GM21825 (cell line): ENCODE results near the gene SMC4.

Experiments used
- ATAC-seq: cut with Tn5 transposase; IDR thresholded peaks from one replicate; pipeline ENCODE4 v1.9.1; 2021; ENCODE audit warnings: mild to moderate bottlenecking, moderate library complexity; ENCODE audit not compliant: unreplicated experiment

SMC4 gene

GRCh38 chr3:160473978-160474377 lies 74.5 kb downstream of the SMC4 start:
- ATAC-seq, result no peak

DNA sequence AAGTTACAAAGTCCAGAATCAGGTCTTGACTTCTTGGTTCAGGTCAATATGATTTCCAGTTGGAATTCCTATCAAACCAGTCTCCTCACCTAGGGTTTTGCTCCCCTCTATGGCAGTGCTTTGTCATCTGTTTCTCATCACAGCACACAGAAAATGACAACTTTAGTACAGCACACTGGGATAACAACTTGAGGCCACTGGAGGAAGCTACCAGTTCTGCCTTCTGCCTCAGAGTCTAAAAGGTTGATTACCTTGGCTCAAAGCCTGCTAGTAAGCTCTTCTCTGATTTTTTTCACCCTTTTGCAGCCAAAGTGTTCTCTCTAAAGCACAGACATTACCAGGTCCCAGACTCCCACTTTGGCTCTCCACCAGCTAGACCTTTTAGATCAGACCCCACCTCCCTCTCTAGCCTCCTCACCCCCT lies 75.0 kb downstream of the SMC4 start:
- no peak for ATAC-seq

GRCh38 chr3:160475153-160475552 lies 75.7 kb downstream of the SMC4 start:
- ATAC-seq, result no peak

GRCh38 chr3:160475884-160476283 lies 76.4 kb downstream of the SMC4 start:
- ATAC-seq, result no peak

- ATAC-seq, result no peak
These were observed 78.3 kb downstream of the SMC4 start for GRCh38 chr3:160477750-160478149.

- no peak for ATAC-seq
These were observed 78.9 kb downstream of the SMC4 start for GRCh38 chr3:160478338-160478737.

- ATAC-seq, result no peak
These were observed 79.9 kb downstream of the SMC4 start for GRCh38 chr3:160479376-160479775.

DNA sequence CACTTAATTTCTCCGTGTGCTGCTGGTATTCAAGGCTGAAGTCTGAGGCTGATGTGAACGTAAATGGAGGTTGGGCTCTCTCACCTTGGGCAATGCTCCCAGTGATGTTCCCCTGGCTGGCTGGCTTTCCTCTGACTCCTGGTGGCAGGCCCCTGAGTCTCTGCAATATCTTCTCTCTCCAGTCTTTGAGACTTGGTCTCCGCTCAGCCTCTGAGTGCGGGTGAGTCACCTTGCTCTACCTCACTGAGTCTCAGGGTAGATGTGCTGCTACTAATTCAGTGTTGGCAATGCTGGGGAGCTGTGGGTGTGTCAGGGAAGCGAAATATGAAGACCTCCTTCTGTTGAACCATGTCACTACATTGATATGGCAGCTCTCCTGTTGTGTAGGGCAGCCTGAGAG lies 81.5 kb downstream of the SMC4 start:
- ATAC-seq, result no peak

DNA sequence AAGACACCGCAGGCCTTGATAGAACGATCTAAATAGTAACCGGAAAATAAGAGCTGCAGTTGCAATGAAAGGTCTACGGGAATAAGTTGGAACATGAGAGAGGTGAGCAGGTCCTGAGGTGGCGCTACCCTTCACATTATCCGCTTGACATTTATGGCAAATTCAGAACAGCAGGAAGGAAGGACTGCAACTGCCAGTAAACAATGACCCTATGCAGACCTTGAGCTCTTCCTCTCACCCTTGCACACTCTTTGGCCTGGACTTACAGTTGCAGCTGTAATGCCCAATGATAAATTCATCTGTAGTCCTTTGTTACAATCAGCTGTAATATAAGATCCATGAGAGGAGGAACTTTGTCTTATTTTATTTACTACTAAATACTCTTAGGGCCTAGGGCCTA lies 82.4 kb downstream of the SMC4 start:
- no peak for ATAC-seq

DNA sequence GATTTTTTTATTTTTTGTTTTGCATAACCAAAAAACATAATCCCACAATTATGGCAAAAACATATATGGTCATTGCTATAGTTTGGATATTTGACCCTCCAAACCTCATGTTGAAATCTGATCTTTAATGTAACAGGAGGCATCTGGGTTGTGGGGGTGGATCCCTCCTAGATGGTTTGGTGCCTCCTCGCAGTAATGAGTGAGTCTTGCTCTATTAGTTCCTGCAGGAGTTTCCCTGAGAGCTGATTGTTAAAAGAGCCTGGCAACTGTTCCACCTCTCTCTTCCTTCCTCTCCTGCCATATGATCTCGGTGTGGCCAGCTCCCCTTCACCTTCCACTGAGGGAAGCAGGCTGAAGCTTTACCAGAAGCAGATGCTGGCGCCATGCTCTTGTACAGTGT lies 83.3 kb downstream of the SMC4 start:
- no peak for ATAC-seq
